Esophagus muscularis mucosa (tissue), 3 donors: Measurements from ENCODE around the gene ADAMTS14.

Source experiments
- POLR2A ChIP-seq: fragments of 450-650 bp; IDR thresholded peaks from one replicate; pipeline ENCODE4 v1.6.1; 2017; ENCODE audit warnings: antibody characterized with exemption, moderate library complexity, mild to moderate bottlenecking, low read depth
- POLR2AphosphoS5 ChIP-seq, 2 donors: sonication (generic); formaldehyde crosslinking; IDR thresholded peaks; one replicate each; pipeline ENCODE4 v1.6.1; 2017; ENCODE audit warnings: antibody characterized with exemption in 2 of 2
- TF ChIP-seq, protein P1 (sequence below), 3 experiments: fragments of 200-600 bp in 2 of 3; fragments of 450-650 bp in 1 of 3; sonication (generic) in 2 of 3; IDR thresholded peaks; one replicate each; pipeline ENCODE4 v1.5.1; 2017 to 2019; ENCODE audit warnings: antibody characterized with exemption in 3 of 3, mild to moderate bottlenecking in 2 of 3, moderate library complexity in 1 of 3

GRCh38 chr10:70778267-70778924, 106.1 kb downstream of the ADAMTS14 start:
- TF ChIP-seq, protein P1, sequence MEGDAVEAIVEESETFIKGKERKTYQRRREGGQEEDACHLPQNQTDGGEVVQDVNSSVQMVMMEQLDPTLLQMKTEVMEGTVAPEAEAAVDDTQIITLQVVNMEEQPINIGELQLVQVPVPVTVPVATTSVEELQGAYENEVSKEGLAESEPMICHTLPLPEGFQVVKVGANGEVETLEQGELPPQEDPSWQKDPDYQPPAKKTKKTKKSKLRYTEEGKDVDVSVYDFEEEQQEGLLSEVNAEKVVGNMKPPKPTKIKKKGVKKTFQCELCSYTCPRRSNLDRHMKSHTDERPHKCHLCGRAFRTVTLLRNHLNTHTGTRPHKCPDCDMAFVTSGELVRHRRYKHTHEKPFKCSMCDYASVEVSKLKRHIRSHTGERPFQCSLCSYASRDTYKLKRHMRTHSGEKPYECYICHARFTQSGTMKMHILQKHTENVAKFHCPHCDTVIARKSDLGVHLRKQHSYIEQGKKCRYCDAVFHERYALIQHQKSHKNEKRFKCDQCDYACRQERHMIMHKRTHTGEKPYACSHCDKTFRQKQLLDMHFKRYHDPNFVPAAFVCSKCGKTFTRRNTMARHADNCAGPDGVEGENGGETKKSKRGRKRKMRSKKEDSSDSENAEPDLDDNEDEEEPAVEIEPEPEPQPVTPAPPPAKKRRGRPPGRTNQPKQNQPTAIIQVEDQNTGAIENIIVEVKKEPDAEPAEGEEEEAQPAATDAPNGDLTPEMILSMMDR (IDR thresholded peaks at IDR 0.05), result no peak
- TF ChIP-seq POLR2A, result no peak
- no peak for TF ChIP-seq POLR2AphosphoS5 (IDR thresholded peaks at IDR 0.05)
